B cell (primary cell): ENCODE results near the gene SS18L1. TPM values are rescaled to one million over a fixed set of nuclear protein-coding genes. Genes with fewer than 3 reads are reported as not detected.

Experiments
- ATAC-seq: fragments of 200-7000 bp; cut with Tn5 transposase; one replicate; pipeline ENCODE4 v1.10.0; 2021; ENCODE audit warnings: low read depth, mild to moderate bottlenecking, moderate number of reproducible peaks, moderate library complexity
- CTCF ChIA-PET: fragments of 350-600 bp; sonication (Branson Sonifier 250); formaldehyde crosslinking; loops from one replicate; lab custom pipeline; 2021; ENCODE audit warnings: antibody characterized with exemption, inconsistent platforms; lab: Charles Lee
- POLR2A ChIA-PET: fragments of 350-600 bp; sonication (Branson Sonifier 250); formaldehyde crosslinking; loops from one replicate; lab custom pipeline; 2021; ENCODE audit warnings: antibody characterized with exemption; lab: Charles Lee
- DNase-seq: peaks from one replicate; pipeline ENCODE4 v3.0.0; 2013
- H2AFZ ChIP-seq: 2 replicates; pipeline ENCODE4 v1.6.1; 2012; ENCODE audit warnings: mild to moderate bottlenecking, low read depth, low read length; ENCODE audit not compliant: insufficient read depth, poor library complexity, severe bottlenecking
- H3K27ac ChIP-seq, 2 donors: 1 replicate in 1 of 2; 2 replicates in 1 of 2; pipeline ENCODE4 v1.5.1; 2012 to 2013; ENCODE audit warnings: low read length in 2 of 2, mild to moderate bottlenecking in 2 of 2, moderate library complexity in 1 of 2
- H3K27me3 ChIP-seq, 4 experiments: fragments of 200-600 bp in 1 of 4; sonication (generic) in 1 of 4; replicated peaks in 1 of 4; 1 replicate in 2 of 4; 2 replicates in 2 of 4; pipeline versions ENCODE4 v1.6.1 to v1.7.0; 2013 to 2016; ENCODE audit warnings: low read length in 3 of 4, mild to moderate bottlenecking in 2 of 4, mixed read lengths in 1 of 4, moderate library complexity in 1 of 4; ENCODE audit not compliant: insufficient read depth in 4 of 4, control insufficient read depth in 3 of 4; ENCODE audit errors: control extremely low read depth in 1 of 4
- H3K36me3 ChIP-seq, 2 experiments: replicated peaks in 1 of 2; 1 replicate in 1 of 2; 2 replicates in 1 of 2; pipeline versions ENCODE4 v1.6.1 to v1.7.1; 2013; ENCODE audit warnings: low read length in 1 of 2; ENCODE audit not compliant: insufficient read depth in 2 of 2, control insufficient read depth in 1 of 2; ENCODE audit errors: control extremely low read depth in 1 of 2, extremely low read depth in 1 of 2
- H3K4me1 ChIP-seq, 2 donors: fragments of 200-600 bp in 1 of 2; sonication (generic) in 1 of 2; 1 replicate in 1 of 2; 2 replicates in 1 of 2; pipeline versions ENCODE4 v1.5.1 to v1.6.1; 2013 to 2017; ENCODE audit warnings: low read length in 2 of 2; ENCODE audit not compliant: control insufficient read depth in 2 of 2, insufficient read depth in 2 of 2
- H3K4me2 ChIP-seq: replicated peaks from 2 replicates; pipeline ENCODE3; 2012; ENCODE audit warnings: mild to moderate bottlenecking, low read depth, low read length; ENCODE audit not compliant: poor library complexity, severe bottlenecking
- H3K4me3 ChIP-seq, 5 experiments: fragments of 200-600 bp in 1 of 5; sonication (generic) in 1 of 5; 1 replicate in 3 of 5; 2 replicates in 2 of 5; pipeline versions ENCODE4 v1.5.1 to v1.7.0; 2011 to 2016; ENCODE audit warnings: low read length in 4 of 5, mild to moderate bottlenecking in 4 of 5, low read depth in 2 of 5, control low read depth in 1 of 5, moderate library complexity in 1 of 5; ENCODE audit not compliant: insufficient read depth in 1 of 5; ENCODE audit errors: control extremely low read depth in 1 of 5, extremely low read depth in 1 of 5
- H3K79me2 ChIP-seq: fragments of 200-600 bp; sonication (generic); one replicate; pipeline ENCODE4 v1.6.0; 2016; ENCODE audit warnings: low read length; ENCODE audit not compliant: control insufficient read depth, insufficient read depth
- H3K9ac ChIP-seq: fragments of 200-600 bp; sonication (generic); 2 replicates; pipeline ENCODE4 v1.6.1; 2017; ENCODE audit warnings: mild to moderate bottlenecking, low read length, moderate library complexity
- H3K9me3 ChIP-seq, 3 donors: one replicate each; pipeline versions ENCODE4 v1.6.1 to v1.7.1; 2013; ENCODE audit warnings: low read length in 2 of 3; ENCODE audit not compliant: control insufficient read depth in 2 of 3, insufficient read depth in 1 of 3; ENCODE audit errors: control extremely low read depth in 1 of 3
- H4K20me1 ChIP-seq: 2 replicates; pipeline ENCODE4 v1.6.0; 2012; ENCODE audit warnings: mild to moderate bottlenecking, low read length; ENCODE audit not compliant: insufficient read depth, control insufficient read depth, poor library complexity, severe bottlenecking
- H3K27ac Mint-ChIP-seq: one replicate; pipeline ENCODE4 v1.8.0; 2021; ENCODE audit warnings: mixed read lengths
- H3K27me3 Mint-ChIP-seq: one replicate; pipeline ENCODE4 v1.8.0; 2021; ENCODE audit warnings: mixed read lengths
- H3K4me1 Mint-ChIP-seq: one replicate; pipeline ENCODE4 v1.8.0; 2021; ENCODE audit warnings: mixed read lengths
- H3K4me3 Mint-ChIP-seq: one replicate; pipeline ENCODE4 v1.8.0; 2021; ENCODE audit warnings: mixed read lengths
- H3K9me3 Mint-ChIP-seq: one replicate; pipeline ENCODE4 v1.8.0; 2022; ENCODE audit warnings: mixed read lengths; ENCODE audit not compliant: insufficient read depth
- EZH2 ChIP-seq: IDR thresholded peaks from 2 replicates; pipeline ENCODE4 v1.6.1; 2012; ENCODE audit warnings: borderline replicate concordance, low read depth, mild to moderate bottlenecking, moderate library complexity, low read length; ENCODE audit not compliant: insufficient read depth, poor library complexity, severe bottlenecking
- WGBS: methylation state at CpG from one replicate; pipeline ENCODE4 v1.1.5; 2013; ENCODE audit warnings: missing lambda C conversion rate; ENCODE audit not compliant: insufficient coverage; 5-methylcytosine and 5-hydroxymethylcytosine counted together
- intact Hi-C: fragments of 100-400 bp; cut with micrococcal nuclease; formaldehyde crosslinking; loops from one replicate; pipeline ENCODE4 v1.10.0; 2022
- polyA plus RNA-seq: library from polyadenylated mRNA; depleted of rRNA; stranded (reverse); fragments of >200 nt; gene quantifications from 2 replicates; pipeline ENCODE4 v1.2.3, GENCODE V29; 2012
- total RNA-seq, 2 donors: library from RNA; stranded (reverse); fragments of 120-200 nt in 1 of 2; gene quantifications; 1 replicate in 1 of 2; 2 replicates in 1 of 2; pipeline versions ENCODE4 v1.2.3 to v1.2.4, GENCODE V29; 2013 to 2022
- TF ChIP-seq, protein P1 (sequence below): fragments of 200-600 bp; IDR thresholded peaks from one replicate; pipeline ENCODE4 v1.8.0; 2022; ENCODE audit warnings: antibody characterized with exemption, mild to moderate bottlenecking

The SS18L1 gene
- total and polyA plus RNA-seq, 2 donors (not counting 1 experiment from before 2014, with no cell fraction given), result 15.4 to 20.7 TPM

DNA sequence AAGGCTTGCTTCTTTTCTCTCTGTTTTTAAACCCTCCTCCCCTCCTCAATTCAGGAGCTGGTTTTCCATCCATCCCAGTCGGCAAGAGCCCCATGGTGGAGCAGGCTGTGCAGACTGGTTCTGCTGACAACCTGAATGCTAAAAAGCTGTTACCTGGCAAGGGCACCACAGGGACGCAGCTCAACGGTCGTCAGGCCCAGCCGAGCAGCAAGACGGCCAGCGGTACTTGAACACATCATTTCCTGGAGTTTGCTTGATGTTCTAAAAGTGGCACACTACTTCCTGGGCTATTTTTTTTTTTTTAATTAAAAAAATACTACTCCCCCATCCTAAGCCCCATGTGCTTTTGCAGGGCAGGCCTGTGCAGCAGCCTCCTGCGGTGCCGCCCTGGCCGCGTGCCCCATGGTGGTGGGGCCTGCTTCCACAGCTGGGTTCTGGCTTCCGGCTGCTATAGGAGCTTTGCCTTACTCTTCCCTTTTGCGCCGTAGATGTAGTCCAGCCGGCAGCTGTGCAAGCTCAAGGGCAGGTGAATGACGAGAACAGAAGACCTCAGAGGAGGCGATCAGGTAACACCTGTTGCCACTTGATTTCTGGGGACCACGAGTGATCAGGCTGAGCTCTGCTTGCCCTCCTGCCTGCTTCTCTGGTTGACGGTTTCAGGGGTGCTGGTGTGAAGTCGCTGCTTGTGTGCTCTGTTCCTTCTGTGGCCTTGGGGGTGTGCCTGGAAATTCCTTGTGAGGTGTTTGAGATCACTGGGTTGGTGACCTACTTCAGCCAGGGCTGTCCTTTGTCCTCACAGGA, 13.6 kb upstream of the SS18L1 start:
- H3K9me3 ChIP-seq, result no peaks in the 10 kb centered on the region
- H3K4me1 ChIP-seq, result peaks cover 5 to 29% of the 10 kb centered on the region in 2 donors
- H3K27me3 Mint-ChIP-seq, result no peaks in the 10 kb centered on the region
- H3K36me3 ChIP-seq, result peaks cover 0 to 91% of the 10 kb centered on the region in 2 experiments
- peaks cover 57% of the 10 kb centered on the region for H4K20me1 ChIP-seq
- H3K27ac ChIP-seq, result peak overlapping the region in 1 of 2 donors; percentile 39
- peak overlapping the region; percentile 30 for H3K4me2 ChIP-seq
- no peak overlapping the region for H3K9ac ChIP-seq
- no peak overlapping the region for H2AFZ ChIP-seq
- H3K9me3 Mint-ChIP-seq, result no peaks in the 10 kb centered on the region
- no peak for TF ChIP-seq EZH2
- TF ChIP-seq, protein P1, sequence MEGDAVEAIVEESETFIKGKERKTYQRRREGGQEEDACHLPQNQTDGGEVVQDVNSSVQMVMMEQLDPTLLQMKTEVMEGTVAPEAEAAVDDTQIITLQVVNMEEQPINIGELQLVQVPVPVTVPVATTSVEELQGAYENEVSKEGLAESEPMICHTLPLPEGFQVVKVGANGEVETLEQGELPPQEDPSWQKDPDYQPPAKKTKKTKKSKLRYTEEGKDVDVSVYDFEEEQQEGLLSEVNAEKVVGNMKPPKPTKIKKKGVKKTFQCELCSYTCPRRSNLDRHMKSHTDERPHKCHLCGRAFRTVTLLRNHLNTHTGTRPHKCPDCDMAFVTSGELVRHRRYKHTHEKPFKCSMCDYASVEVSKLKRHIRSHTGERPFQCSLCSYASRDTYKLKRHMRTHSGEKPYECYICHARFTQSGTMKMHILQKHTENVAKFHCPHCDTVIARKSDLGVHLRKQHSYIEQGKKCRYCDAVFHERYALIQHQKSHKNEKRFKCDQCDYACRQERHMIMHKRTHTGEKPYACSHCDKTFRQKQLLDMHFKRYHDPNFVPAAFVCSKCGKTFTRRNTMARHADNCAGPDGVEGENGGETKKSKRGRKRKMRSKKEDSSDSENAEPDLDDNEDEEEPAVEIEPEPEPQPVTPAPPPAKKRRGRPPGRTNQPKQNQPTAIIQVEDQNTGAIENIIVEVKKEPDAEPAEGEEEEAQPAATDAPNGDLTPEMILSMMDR, result no peak
- H3K27ac Mint-ChIP-seq, result peak overlapping the region; percentile 32
- WGBS, result 65% methylated on average over 17 of the region's 20 CpGs
- H3K4me3 ChIP-seq, result no peak overlapping the region
- H3K4me3 Mint-ChIP-seq, result no peak overlapping the region
- H3K4me1 Mint-ChIP-seq, result peaks cover 28% of the 10 kb centered on the region
- no peaks in the 10 kb centered on the region for H3K27me3 ChIP-seq
- ChIA-PET POLR2A (no interaction called here), CTCF (interaction anchor here (0.7 to 1.3 kb wide), 3 partner anchors 119 to 1537 kb away, joined by 3 to 4 read pairs (median 4); no protein-coding TSS in a partner anchor)
- H3K79me2 ChIP-seq, result peaks cover 59% of the 10 kb centered on the region
- ATAC-seq (no peak), DNase-seq (no peak)
- intact Hi-C loops, result loop anchor here (10.0 kb wide), 1 partner anchor 255 kb away; the partner anchor contains the start of gene RPS21
